CD14-positive monocyte (primary cell): ENCODE measurements around the gene MIPEP. TPM values are rescaled to one million over a fixed set of nuclear protein-coding genes. Genes with fewer than 3 reads are reported as not detected.

ENCODE experiments used
- DNase-seq, 3 donors: peaks; one replicate each; pipeline ENCODE4 v3.0.0-alpha.2; 2011 to 2022
- H2AFZ ChIP-seq: 2 replicates; pipeline ENCODE4 v1.6.0; 2012; ENCODE audit warnings: mild to moderate bottlenecking, low read depth, low read length, inconsistent platforms; ENCODE audit not compliant: insufficient read depth, poor library complexity, severe bottlenecking
- H3K27ac ChIP-seq, 2 donors: 1 replicate in 1 of 2; 2 replicates in 1 of 2; pipeline ENCODE4 v1.5.1; 2012 to 2013; ENCODE audit warnings: low read length in 2 of 2, control low read depth in 1 of 2, inconsistent platforms in 1 of 2, low read depth in 1 of 2, mild to moderate bottlenecking in 1 of 2
- H3K27me3 ChIP-seq, 2 donors: one replicate each; pipeline versions ENCODE4 v1.6.0 to v1.6.1; 2011 to 2013; ENCODE audit warnings: low read length in 2 of 2; ENCODE audit not compliant: control insufficient read depth in 2 of 2, insufficient read depth in 2 of 2
- H3K36me3 ChIP-seq, 2 donors: replicated peaks in 1 of 2; 1 replicate in 1 of 2; 2 replicates in 1 of 2; pipeline versions ENCODE4 v1.5.1 to v1.6.1; 2012 to 2013; ENCODE audit warnings: low read length in 2 of 2, control low read depth in 1 of 2, inconsistent platforms in 1 of 2, mild to moderate bottlenecking in 1 of 2; ENCODE audit not compliant: insufficient read depth in 2 of 2, control insufficient read depth in 1 of 2
- H3K4me1 ChIP-seq, 2 donors: 1 replicate in 1 of 2; 2 replicates in 1 of 2; pipeline versions ENCODE4 v1.5.1 to v1.6.1; 2012 to 2013; ENCODE audit warnings: low read length in 2 of 2, control low read depth in 1 of 2, inconsistent platforms in 1 of 2, mild to moderate bottlenecking in 1 of 2, moderate library complexity in 1 of 2; ENCODE audit not compliant: insufficient read depth in 2 of 2, control insufficient read depth in 1 of 2
- H3K4me2 ChIP-seq: replicated peaks from 2 replicates; pipeline ENCODE3; 2012; ENCODE audit warnings: low read length, moderate library complexity, mild to moderate bottlenecking; ENCODE audit not compliant: poor library complexity, severe bottlenecking; ENCODE audit errors: extremely low read depth
- H3K4me3 ChIP-seq, 3 experiments: fragments of 200-600 bp in 1 of 3; sonication (generic) in 1 of 3; replicated peaks in 1 of 3; 1 replicate in 2 of 3; 2 replicates in 1 of 3; pipeline ENCODE4 v1.5.1; 2011 to 2013; ENCODE audit warnings: low read length in 3 of 3, mild to moderate bottlenecking in 3 of 3, control low read depth in 2 of 3, low read depth in 2 of 3, inconsistent platforms in 1 of 3, moderate library complexity in 1 of 3
- H3K79me2 ChIP-seq: 2 replicates; pipeline ENCODE4 v1.6.0; 2012; ENCODE audit warnings: mild to moderate bottlenecking, control low read depth, inconsistent platforms, low read length, moderate library complexity; ENCODE audit not compliant: insufficient read depth
- H3K9ac ChIP-seq: 2 replicates; pipeline ENCODE4 v1.6.0; 2017; ENCODE audit warnings: low read length, mild to moderate bottlenecking; ENCODE audit not compliant: insufficient read depth, poor library complexity, severe bottlenecking
- H3K9me3 ChIP-seq, 2 donors: replicated peaks in 1 of 2; 1 replicate in 1 of 2; 2 replicates in 1 of 2; pipeline versions ENCODE4 v1.5.1 to v1.6.1; 2012 to 2013; ENCODE audit warnings: low read length in 2 of 2, control low read depth in 1 of 2; ENCODE audit not compliant: control insufficient read depth in 1 of 2, insufficient read depth in 1 of 2
- H4K20me1 ChIP-seq: 2 replicates; pipeline ENCODE4 v1.6.0; 2012; ENCODE audit warnings: mild to moderate bottlenecking, low read length, control low read depth, moderate library complexity; ENCODE audit not compliant: insufficient read depth
- H3K27ac Mint-ChIP-seq, 7 donors: one replicate each; pipeline ENCODE4 v1.8.0; 2020; ENCODE audit warnings: mild to moderate bottlenecking in 7 of 7, mixed read lengths in 7 of 7, moderate library complexity in 6 of 7, inconsistent platforms in 2 of 7
- H3K27me3 Mint-ChIP-seq, 3 donors: one replicate each; pipeline ENCODE4 v1.8.0; 2021 to 2022; ENCODE audit warnings: low read depth in 3 of 3, mild to moderate bottlenecking in 3 of 3, mixed read lengths in 3 of 3, moderate library complexity in 3 of 3, inconsistent platforms in 1 of 3
- H3K36me3 Mint-ChIP-seq, 2 donors: one replicate each; pipeline ENCODE4 v1.8.0; 2020; ENCODE audit warnings: mixed read lengths in 2 of 2, inconsistent platforms in 1 of 2, mild to moderate bottlenecking in 1 of 2
- H3K4me1 Mint-ChIP-seq: one replicate; pipeline ENCODE4 v1.8.0; 2020; ENCODE audit warnings: mild to moderate bottlenecking, mixed read lengths
- H3K4me3 Mint-ChIP-seq, 2 donors: one replicate each; pipeline ENCODE4 v1.8.0; 2020; ENCODE audit warnings: mild to moderate bottlenecking in 2 of 2, mixed read lengths in 2 of 2, moderate library complexity in 1 of 2
- H3K9me3 Mint-ChIP-seq, 7 donors: one replicate each; pipeline ENCODE4 v1.8.0; 2020 to 2022; ENCODE audit warnings: mixed read lengths in 7 of 7, mild to moderate bottlenecking in 6 of 7, moderate library complexity in 6 of 7, inconsistent platforms in 2 of 7
- WGBS: methylation state at CpG from one replicate; pipeline ENCODE4 v1.1.5; 2013; ENCODE audit warnings: missing lambda C conversion rate; ENCODE audit not compliant: insufficient coverage; 5-methylcytosine and 5-hydroxymethylcytosine counted together
- intact Hi-C, 2 donors: fragments of 100-400 bp; cut with micrococcal nuclease; formaldehyde crosslinking; loops; one replicate each; pipeline versions ENCODE4 v1.15.0 to v1.15.1; 2023
- polyA plus RNA-seq, 3 donors: library from polyadenylated mRNA; depleted of rRNA in 1 of 3; unstranded in 2 of 3; stranded (reverse) in 1 of 3; fragments of 300-500 nt in 2 of 3; fragments of >200 nt in 1 of 3; fragmentation: Illumina TruSeq in 2 of 3; gene quantifications; 1 replicate in 2 of 3; 2 replicates in 1 of 3; pipeline ENCODE4 v1.2.3, GENCODE V29; 2012 to 2021
- TF ChIP-seq, protein P1 (sequence below): fragments of 200-600 bp; IDR thresholded peaks from one replicate; pipeline ENCODE4 v1.8.0; 2022; ENCODE audit warnings: antibody characterized with exemption, mild to moderate bottlenecking

The MIPEP gene
- polyA plus RNA-seq, 3 donors, result 1.2 to 9.9 (median 7.7) TPM

DNA sequence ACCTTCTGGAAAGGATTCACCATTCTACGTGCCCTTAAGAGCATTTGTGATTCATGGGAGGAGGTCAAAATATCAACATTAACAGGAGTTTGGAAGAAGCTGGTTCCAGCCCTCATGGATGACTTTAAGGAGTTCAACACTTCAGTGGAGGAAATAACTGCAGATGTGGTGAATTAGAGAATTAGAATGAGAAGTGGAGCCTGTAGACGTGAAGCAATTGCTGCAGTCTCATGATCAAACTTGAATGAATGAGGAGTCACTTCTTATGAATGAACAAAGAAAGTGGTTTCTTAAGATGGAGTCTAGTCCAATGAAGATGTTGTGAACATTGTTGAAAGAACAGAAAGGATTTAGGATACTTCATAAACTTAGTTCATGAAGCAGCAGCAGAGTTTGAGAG is 189.9 kb downstream of the MIPEP start:
- intact Hi-C loops, result no loop called here
- TF ChIP-seq, protein P1, sequence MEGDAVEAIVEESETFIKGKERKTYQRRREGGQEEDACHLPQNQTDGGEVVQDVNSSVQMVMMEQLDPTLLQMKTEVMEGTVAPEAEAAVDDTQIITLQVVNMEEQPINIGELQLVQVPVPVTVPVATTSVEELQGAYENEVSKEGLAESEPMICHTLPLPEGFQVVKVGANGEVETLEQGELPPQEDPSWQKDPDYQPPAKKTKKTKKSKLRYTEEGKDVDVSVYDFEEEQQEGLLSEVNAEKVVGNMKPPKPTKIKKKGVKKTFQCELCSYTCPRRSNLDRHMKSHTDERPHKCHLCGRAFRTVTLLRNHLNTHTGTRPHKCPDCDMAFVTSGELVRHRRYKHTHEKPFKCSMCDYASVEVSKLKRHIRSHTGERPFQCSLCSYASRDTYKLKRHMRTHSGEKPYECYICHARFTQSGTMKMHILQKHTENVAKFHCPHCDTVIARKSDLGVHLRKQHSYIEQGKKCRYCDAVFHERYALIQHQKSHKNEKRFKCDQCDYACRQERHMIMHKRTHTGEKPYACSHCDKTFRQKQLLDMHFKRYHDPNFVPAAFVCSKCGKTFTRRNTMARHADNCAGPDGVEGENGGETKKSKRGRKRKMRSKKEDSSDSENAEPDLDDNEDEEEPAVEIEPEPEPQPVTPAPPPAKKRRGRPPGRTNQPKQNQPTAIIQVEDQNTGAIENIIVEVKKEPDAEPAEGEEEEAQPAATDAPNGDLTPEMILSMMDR, result no peak
- no peak overlapping the region for H3K27ac Mint-ChIP-seq

DNA sequence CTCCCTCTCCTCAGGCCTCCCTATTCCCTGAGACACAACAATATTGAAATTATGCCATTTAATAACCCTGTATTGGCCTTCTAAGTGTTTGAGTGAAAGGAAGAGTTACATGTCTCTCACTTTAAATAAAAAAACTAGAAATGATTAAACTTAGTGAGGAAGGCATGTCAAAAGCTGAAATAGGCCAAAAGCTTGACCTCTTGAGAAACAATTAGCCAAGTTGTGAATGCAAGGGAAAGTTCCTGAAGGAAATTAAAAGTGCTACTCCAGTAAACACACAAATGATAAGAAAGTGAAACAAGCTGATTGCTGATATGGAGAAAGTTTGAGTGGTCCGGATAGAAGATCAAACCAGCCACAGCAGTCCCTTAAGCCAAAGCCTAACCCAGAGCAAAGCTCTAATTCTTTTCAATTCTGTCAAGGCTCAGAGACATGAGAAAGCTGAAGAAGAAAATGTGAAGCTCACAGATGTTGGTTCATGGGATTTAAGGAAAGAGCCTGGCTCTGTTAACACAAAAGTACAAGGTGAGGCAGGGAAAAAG is 191.4 kb downstream of the MIPEP start:
- Histone ChIP-seq H3K27ac (no peak overlapping the region), H3K79me2 (no peaks in the 10 kb centered on the region), H2AFZ (no peak overlapping the region), H3K27me3 (no peaks in the 10 kb centered on the region), H3K4me1 (peaks cover 7 to 10% of the 10 kb centered on the region in 2 donors), H3K4me3 (no peak overlapping the region), H3K4me2 (no peak overlapping the region), H3K9me3 (no peaks in the 10 kb centered on the region), H3K36me3 (no peaks in the 10 kb centered on the region), H4K20me1 (no peaks in the 10 kb centered on the region), H3K9ac (no peak overlapping the region)
- WGBS, result no CpG with 5 or more reads among the region's 1 CpG
- H3K36me3 Mint-ChIP-seq, result no peaks in the 10 kb centered on the region
- H3K4me3 Mint-ChIP-seq, result no peak overlapping the region
- TF ChIP-seq, protein P1, result no peak
- peaks cover 0 to 4% (median 2%) of the 10 kb centered on the region in 3 donors for H3K27me3 Mint-ChIP-seq
- H3K9me3 Mint-ChIP-seq, result peaks cover 0 to 3% (median 0%) of the 10 kb centered on the region in 7 donors
- intact Hi-C loops, result no loop called here
- H3K4me1 Mint-ChIP-seq, result peaks cover 11% of the 10 kb centered on the region
- no peak for DNase-seq
- no peak overlapping the region for H3K27ac Mint-ChIP-seq

More for the DNA sequence above, 189.9 kb downstream of the MIPEP start:
- no peaks in the 10 kb centered on the region for H3K79me2 ChIP-seq
- no peaks in the 10 kb centered on the region for H3K36me3 ChIP-seq
- peaks cover 7 to 10% of the 10 kb centered on the region in 2 donors for H3K4me1 ChIP-seq
- peaks cover 0 to 4% (median 2%) of the 10 kb centered on the region in 3 donors for H3K27me3 Mint-ChIP-seq
- H4K20me1 ChIP-seq, result no peaks in the 10 kb centered on the region
- no peak overlapping the region for H3K4me3 ChIP-seq
- H3K9me3 ChIP-seq, result no peaks in the 10 kb centered on the region
- H3K4me1 Mint-ChIP-seq, result peaks cover 11% of the 10 kb centered on the region
- H2AFZ ChIP-seq, result no peak overlapping the region
- no peak overlapping the region for H3K9ac ChIP-seq
- no peaks in the 10 kb centered on the region for H3K27me3 ChIP-seq
- no peak overlapping the region for H3K4me2 ChIP-seq
- no peak overlapping the region for H3K4me3 Mint-ChIP-seq
- no peak overlapping the region for H3K27ac ChIP-seq
- no peak for DNase-seq
- H3K9me3 Mint-ChIP-seq, result peaks cover 0 to 3% (median 0%) of the 10 kb centered on the region in 7 donors
- WGBS, result 17% methylated on average over 1 of the region's 2 CpGs
- no peaks in the 10 kb centered on the region for H3K36me3 Mint-ChIP-seq
